ENCODE results near the gene ABLIM1.

DNA sequence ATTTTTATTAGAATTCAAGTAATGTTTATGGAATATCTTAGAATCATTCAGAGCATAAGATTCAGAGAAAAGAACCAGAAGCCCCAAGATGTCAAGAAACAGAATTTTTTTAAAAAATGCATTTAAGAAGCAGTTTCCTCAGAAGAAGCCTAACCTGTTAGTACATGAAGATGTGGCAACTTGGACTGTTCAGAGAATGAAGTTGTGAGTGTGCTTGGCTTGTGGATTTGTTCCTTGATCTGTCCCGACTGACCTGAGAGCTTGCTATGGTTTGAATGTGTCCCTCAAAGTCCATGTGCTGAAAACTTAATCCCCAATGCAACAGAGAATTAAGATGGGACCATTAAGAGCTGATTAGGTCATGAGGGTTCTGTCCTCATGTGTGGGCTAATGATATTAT is 240.0 kb downstream of the ABLIM1 start:
- TF ChIP-seq, protein P1, sequence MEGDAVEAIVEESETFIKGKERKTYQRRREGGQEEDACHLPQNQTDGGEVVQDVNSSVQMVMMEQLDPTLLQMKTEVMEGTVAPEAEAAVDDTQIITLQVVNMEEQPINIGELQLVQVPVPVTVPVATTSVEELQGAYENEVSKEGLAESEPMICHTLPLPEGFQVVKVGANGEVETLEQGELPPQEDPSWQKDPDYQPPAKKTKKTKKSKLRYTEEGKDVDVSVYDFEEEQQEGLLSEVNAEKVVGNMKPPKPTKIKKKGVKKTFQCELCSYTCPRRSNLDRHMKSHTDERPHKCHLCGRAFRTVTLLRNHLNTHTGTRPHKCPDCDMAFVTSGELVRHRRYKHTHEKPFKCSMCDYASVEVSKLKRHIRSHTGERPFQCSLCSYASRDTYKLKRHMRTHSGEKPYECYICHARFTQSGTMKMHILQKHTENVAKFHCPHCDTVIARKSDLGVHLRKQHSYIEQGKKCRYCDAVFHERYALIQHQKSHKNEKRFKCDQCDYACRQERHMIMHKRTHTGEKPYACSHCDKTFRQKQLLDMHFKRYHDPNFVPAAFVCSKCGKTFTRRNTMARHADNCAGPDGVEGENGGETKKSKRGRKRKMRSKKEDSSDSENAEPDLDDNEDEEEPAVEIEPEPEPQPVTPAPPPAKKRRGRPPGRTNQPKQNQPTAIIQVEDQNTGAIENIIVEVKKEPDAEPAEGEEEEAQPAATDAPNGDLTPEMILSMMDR (IDR thresholded peaks at IDR 0.05) = no peak
- no peak for TF ChIP-seq EP300 (IDR thresholded peaks at IDR 0.05)
